Endothelial cell (in vitro differentiated cells): ENCODE results near the gene CDC42EP3. TPM values are rescaled to one million over a fixed set of nuclear protein-coding genes. Genes with fewer than 3 reads are reported as not detected.

Source experiments
- DNase-seq: peaks from one replicate; pipeline ENCODE4 v3.0.0; 2021; ENCODE audit warnings: low spot score
- H3K27ac Mint-ChIP-seq: one replicate; pipeline ENCODE4 v1.8.0; 2021; ENCODE audit warnings: mixed read lengths, inconsistent platforms; ENCODE audit not compliant: unreplicated experiment
- H3K27me3 Mint-ChIP-seq: one replicate; pipeline ENCODE4 v1.8.0; 2021; ENCODE audit warnings: mild to moderate bottlenecking, moderate library complexity, mixed read lengths, inconsistent platforms; ENCODE audit not compliant: unreplicated experiment
- H3K36me3 Mint-ChIP-seq: one replicate; pipeline ENCODE4 v1.8.0; 2021; ENCODE audit warnings: mild to moderate bottlenecking, low read depth, mixed read lengths, inconsistent platforms; ENCODE audit not compliant: unreplicated experiment
- H3K4me1 Mint-ChIP-seq: one replicate; pipeline ENCODE4 v1.8.0; 2021; ENCODE audit warnings: mild to moderate bottlenecking, mixed read lengths, inconsistent platforms; ENCODE audit not compliant: unreplicated experiment
- H3K4me3 Mint-ChIP-seq: one replicate; pipeline ENCODE4 v1.8.0; 2021; ENCODE audit warnings: mild to moderate bottlenecking, mixed read lengths, inconsistent platforms; ENCODE audit not compliant: unreplicated experiment
- H3K9me3 Mint-ChIP-seq: one replicate; pipeline ENCODE4 v1.8.0; 2021; ENCODE audit warnings: mixed read lengths, inconsistent platforms; ENCODE audit not compliant: unreplicated experiment
- total RNA-seq: library from RNA; stranded (reverse); fragmentation: NEBNext Ultra II Directional; extraction: Animal tissue kit (Norgen Biotek cat#: 25700); gene quantifications from one replicate; pipeline ENCODE4 v1.2.1, GENCODE V29; 2021; ENCODE audit not compliant: unreplicated experiment
- TF ChIP-seq, protein P1 (sequence below): fragments of 200-600 bp; sonication (generic); IDR thresholded peaks from one replicate; pipeline ENCODE4 v1.5.0; 2021; ENCODE audit warnings: antibody characterized with exemption; ENCODE audit not compliant: unreplicated experiment

Gene CDC42EP3
- total RNA-seq, 1 donor from 2014 or later: 53.1 TPM

DNA sequence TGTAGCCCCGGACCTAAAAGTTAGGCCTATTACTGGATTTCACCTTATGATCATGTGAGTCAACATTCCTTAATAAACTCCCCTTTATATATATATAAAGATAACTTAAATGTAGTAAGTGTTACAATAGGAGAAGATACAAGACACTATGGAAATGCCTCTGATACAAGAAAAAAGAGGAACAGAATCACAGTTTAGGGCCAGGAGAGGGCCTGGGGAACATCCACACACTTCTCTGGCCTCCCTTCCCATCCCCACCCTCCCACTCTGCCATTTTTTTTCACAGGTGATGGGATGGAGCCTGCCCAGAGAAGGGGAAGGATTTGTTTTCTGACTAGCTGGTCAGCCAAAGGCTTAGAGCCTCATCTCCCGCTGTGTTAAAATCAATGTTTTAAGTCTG lies 6.4 kb downstream of the CDC42EP3 start:
- Mint-ChIP-seq H3K4me1 (peaks cover 52% of the 10 kb centered on the region), H3K9me3 (no peaks in the 10 kb centered on the region), H3K36me3 (peaks cover 33% of the 10 kb centered on the region), H3K27ac (no peak overlapping the region), H3K4me3 (no peak overlapping the region), H3K27me3 (peaks cover 3% of the 10 kb centered on the region)
- TF ChIP-seq, protein P1, sequence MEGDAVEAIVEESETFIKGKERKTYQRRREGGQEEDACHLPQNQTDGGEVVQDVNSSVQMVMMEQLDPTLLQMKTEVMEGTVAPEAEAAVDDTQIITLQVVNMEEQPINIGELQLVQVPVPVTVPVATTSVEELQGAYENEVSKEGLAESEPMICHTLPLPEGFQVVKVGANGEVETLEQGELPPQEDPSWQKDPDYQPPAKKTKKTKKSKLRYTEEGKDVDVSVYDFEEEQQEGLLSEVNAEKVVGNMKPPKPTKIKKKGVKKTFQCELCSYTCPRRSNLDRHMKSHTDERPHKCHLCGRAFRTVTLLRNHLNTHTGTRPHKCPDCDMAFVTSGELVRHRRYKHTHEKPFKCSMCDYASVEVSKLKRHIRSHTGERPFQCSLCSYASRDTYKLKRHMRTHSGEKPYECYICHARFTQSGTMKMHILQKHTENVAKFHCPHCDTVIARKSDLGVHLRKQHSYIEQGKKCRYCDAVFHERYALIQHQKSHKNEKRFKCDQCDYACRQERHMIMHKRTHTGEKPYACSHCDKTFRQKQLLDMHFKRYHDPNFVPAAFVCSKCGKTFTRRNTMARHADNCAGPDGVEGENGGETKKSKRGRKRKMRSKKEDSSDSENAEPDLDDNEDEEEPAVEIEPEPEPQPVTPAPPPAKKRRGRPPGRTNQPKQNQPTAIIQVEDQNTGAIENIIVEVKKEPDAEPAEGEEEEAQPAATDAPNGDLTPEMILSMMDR: no peak
- no peak for DNase-seq

DNA sequence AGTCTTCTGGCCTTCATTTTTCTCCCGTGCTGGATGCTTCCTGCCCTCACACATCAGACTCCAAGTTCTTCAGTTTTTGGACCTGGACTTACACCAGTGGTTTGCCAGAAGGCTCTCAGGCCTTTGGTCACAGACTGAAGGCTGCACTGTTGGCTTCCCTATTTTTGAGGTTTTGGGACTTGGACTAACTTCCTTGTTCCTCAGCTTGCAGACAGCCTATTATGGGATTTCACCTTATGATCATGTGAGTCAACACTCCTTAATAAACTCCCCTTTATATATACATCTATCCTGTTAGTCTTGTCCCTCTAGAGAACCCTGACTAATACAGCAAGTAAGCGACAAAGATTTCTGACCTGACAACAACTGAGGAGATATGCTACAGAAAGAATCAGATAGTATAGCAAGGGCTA lies 7.2 kb downstream of the CDC42EP3 start:
- H3K9me3 Mint-ChIP-seq: no peaks in the 10 kb centered on the region
- no peak overlapping the region for H3K27ac Mint-ChIP-seq

DNA sequence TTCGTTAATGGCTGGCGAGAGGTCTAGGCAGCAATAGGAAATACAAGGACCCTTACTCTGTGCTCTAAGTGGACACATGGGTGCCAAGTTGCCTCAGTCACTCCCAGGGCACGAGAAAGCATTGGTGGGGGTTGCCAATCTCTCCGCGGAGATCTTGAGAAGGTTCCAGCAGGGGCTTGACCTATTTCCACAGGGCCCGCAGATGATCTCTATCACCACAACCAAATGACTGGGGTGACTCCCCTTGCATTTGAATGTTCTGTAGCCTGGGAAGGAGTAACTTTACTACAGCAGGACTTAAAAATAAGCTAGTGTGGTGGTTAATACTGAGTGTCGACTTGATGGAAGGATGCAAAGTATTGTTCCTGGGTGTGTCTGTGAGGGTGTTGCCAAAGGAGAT lies 8.1 kb downstream of the CDC42EP3 start:
- Mint-ChIP-seq H3K27ac (no peak overlapping the region), H3K4me3 (peak overlapping the region; percentile 22), H3K27me3 (peaks cover 6% of the 10 kb centered on the region), H3K4me1 (peaks cover 61% of the 10 kb centered on the region), H3K36me3 (peaks cover 44% of the 10 kb centered on the region), H3K9me3 (no peaks in the 10 kb centered on the region)
- TF ChIP-seq, protein P1: no peak
- no peak for DNase-seq

More for the DNA sequence above, 7.2 kb downstream of the CDC42EP3 start:
- Mint-ChIP-seq H3K4me3 (no peak overlapping the region), H3K27me3 (peaks cover 3% of the 10 kb centered on the region), H3K4me1 (peaks cover 54% of the 10 kb centered on the region), H3K36me3 (peaks cover 37% of the 10 kb centered on the region)
- no peak for DNase-seq
- TF ChIP-seq, protein P1: no peak

DNA sequence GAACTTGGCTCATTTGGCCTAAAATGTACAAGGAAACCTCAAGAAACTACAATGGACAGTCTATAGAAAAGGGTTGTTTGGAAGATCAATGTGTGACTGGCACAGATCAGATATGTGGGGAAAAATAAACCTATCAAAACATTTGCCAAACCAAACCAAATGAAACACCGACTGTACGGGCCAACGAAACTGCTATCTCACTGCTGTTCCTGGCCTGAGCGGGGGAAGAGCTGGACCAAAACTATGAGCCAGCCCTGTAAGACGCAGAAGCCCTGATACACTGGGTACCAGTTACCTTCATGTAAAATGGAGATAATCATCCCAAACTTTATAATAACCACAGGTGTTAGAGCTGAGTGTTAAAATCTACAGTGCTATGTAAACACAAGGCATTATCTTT lies 11.7 kb downstream of the CDC42EP3 start:
- peak overlapping the region; percentile 56 for H3K4me3 Mint-ChIP-seq
- no peaks in the 10 kb centered on the region for H3K9me3 Mint-ChIP-seq
- peaks cover 12% of the 10 kb centered on the region for H3K27me3 Mint-ChIP-seq
- TF ChIP-seq, protein P1: no peak
- peaks cover 78% of the 10 kb centered on the region for H3K4me1 Mint-ChIP-seq
- DNase-seq: no peak
- H3K36me3 Mint-ChIP-seq: peaks cover 52% of the 10 kb centered on the region
- H3K27ac Mint-ChIP-seq: peak overlapping the region; percentile 65

DNA sequence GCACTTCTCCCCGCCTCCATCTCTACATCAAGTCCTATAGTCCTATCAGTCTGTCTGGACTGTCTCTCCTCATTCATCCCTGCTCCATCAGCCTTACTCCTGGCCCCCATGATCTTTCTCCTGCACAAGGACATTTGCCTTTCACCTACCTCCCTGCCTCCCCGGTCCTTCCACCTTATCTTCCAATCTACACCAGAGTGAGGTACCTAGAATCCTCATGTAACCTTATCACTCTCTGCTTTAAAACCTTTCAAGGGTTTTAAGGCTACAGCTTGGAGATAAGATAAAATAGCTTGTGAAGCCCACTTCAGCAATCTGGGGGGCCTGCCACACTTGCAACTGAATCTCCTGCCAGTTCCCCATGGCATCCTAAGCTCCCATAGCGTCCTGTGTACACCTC lies 12.8 kb downstream of the CDC42EP3 start:
- TF ChIP-seq, protein P1: no peak
- H3K4me1 Mint-ChIP-seq: peaks cover 81% of the 10 kb centered on the region
- no peaks in the 10 kb centered on the region for H3K9me3 Mint-ChIP-seq
- peaks cover 44% of the 10 kb centered on the region for H3K36me3 Mint-ChIP-seq
- no peak for DNase-seq
- H3K27me3 Mint-ChIP-seq: peaks cover 12% of the 10 kb centered on the region
- peak overlapping the region; percentile 58 for H3K4me3 Mint-ChIP-seq
- peak overlapping the region; percentile 55 for H3K27ac Mint-ChIP-seq
